Measurements from ENCODE around the gene SUGP1. TPM values are rescaled to one million over a fixed set of nuclear protein-coding genes. Genes with fewer than 3 reads are reported as not detected.

The SUGP1 gene
- polyA plus RNA-seq, 1 donor from 2014 or later: 82.0 TPM

DNA sequence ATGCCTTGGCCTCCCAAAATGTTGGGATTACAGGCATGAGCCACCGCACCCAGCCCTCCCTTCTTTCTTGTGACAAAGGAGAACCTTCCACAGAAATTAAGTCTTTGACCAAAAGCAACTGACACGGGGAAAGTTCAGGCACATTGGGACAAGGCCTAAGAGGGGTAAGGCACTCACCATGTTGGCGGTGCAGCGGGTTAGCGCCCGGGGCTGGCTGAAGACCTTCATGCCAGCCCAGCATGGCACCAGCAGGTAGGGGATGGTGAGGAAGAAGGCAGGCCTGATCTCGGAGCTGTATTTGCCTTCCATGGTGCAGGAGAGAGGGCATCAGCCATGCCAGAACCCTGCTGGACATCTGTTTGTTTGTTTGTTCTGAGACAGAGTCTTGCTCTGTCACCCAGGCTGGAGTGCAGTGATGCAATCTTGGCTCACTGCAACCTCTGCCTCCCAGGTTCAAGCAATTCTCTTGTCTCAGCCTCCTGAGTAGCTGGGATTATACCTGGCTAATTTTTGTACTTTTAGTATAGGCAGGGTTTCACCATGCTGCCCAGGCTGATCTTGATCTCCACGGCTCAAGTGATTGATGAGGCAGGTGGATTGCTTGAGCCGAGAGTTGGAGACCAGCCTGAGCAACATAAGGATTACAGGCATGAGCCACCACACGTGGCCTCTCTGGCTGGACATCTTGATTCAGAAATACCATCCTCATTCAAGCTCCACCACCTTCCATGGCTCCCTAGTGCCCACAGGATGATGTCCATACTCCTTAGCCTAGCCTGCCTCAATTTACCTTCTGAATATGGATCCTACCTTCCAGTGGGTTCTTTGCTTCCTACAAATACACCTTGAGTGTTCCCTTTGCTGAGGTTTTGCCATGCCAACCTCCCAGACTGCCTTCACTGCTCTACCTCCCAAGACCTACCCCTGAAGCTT lies 51.6 kb downstream of the SUGP1 start:
- Histone ChIP-seq H3K27ac (ENCODE audit: low read length) (no peak overlapping the region), H3K36me3 (ENCODE audit: insufficient read depth, low read length) (no peaks in the 10 kb centered on the region), H3F3A (ENCODE audit: insufficient read depth, low read length, poor library complexity, severe bottlenecking) (no peaks in the 10 kb centered on the region), H3K4me2 (ENCODE audit: low read length) (no peak overlapping the region), H4K20me1 (ENCODE audit: insufficient read depth) (no peaks in the 10 kb centered on the region), H3K79me2 (replicated peaks; ENCODE audit: insufficient read depth, low read length) (no peaks in the 10 kb centered on the region), H2AFZ (ENCODE audit: low read depth, low read length) (no peak overlapping the region), H3K9ac (ENCODE audit: low read length) (no peak overlapping the region), H3K9me3 (ENCODE audit: low read length) (no peaks in the 10 kb centered on the region), H3K4me3 (ENCODE audit: low read length) (no peak overlapping the region), H3K9me2 (ENCODE audit: insufficient read depth, low read length) (no peaks in the 10 kb centered on the region), H3K27me3 (ENCODE audit: insufficient read depth, low read depth, low read length) (no peaks in the 10 kb centered on the region)
- no peak for TF ChIP-seq RAD21 (conservative IDR thresholded peaks at IDR 0.05)
- TF ChIP-seq POLR2AphosphoS5 (IDR thresholded peaks at IDR 0.05): no peak
- no peak for TF ChIP-seq TAF1 (IDR thresholded peaks at IDR 0.05; ENCODE audit: low read depth)
- TF ChIP-seq MXI1 (conservative IDR thresholded peaks at IDR 0.05; ENCODE audit: poor library complexity, severe bottlenecking): no peak
- no peak for TF ChIP-seq SMC3 (conservative IDR thresholded peaks at IDR 0.05; ENCODE audit: poor library complexity)
- TF ChIP-seq, protein P1, sequence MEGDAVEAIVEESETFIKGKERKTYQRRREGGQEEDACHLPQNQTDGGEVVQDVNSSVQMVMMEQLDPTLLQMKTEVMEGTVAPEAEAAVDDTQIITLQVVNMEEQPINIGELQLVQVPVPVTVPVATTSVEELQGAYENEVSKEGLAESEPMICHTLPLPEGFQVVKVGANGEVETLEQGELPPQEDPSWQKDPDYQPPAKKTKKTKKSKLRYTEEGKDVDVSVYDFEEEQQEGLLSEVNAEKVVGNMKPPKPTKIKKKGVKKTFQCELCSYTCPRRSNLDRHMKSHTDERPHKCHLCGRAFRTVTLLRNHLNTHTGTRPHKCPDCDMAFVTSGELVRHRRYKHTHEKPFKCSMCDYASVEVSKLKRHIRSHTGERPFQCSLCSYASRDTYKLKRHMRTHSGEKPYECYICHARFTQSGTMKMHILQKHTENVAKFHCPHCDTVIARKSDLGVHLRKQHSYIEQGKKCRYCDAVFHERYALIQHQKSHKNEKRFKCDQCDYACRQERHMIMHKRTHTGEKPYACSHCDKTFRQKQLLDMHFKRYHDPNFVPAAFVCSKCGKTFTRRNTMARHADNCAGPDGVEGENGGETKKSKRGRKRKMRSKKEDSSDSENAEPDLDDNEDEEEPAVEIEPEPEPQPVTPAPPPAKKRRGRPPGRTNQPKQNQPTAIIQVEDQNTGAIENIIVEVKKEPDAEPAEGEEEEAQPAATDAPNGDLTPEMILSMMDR (IDR thresholded peaks at IDR 0.05; ENCODE audit: poor library complexity, severe bottlenecking): no peak
- TF ChIP-seq EP300 (conservative IDR thresholded peaks at IDR 0.05; ENCODE audit: poor library complexity, severe bottlenecking): no peak
- TF ChIP-seq EZH2 (IDR thresholded peaks at IDR 0.05; ENCODE audit: borderline replicate concordance, insufficient read depth, low read length, poor library complexity, severe bottlenecking): no peak
- TF ChIP-seq, protein P2, sequence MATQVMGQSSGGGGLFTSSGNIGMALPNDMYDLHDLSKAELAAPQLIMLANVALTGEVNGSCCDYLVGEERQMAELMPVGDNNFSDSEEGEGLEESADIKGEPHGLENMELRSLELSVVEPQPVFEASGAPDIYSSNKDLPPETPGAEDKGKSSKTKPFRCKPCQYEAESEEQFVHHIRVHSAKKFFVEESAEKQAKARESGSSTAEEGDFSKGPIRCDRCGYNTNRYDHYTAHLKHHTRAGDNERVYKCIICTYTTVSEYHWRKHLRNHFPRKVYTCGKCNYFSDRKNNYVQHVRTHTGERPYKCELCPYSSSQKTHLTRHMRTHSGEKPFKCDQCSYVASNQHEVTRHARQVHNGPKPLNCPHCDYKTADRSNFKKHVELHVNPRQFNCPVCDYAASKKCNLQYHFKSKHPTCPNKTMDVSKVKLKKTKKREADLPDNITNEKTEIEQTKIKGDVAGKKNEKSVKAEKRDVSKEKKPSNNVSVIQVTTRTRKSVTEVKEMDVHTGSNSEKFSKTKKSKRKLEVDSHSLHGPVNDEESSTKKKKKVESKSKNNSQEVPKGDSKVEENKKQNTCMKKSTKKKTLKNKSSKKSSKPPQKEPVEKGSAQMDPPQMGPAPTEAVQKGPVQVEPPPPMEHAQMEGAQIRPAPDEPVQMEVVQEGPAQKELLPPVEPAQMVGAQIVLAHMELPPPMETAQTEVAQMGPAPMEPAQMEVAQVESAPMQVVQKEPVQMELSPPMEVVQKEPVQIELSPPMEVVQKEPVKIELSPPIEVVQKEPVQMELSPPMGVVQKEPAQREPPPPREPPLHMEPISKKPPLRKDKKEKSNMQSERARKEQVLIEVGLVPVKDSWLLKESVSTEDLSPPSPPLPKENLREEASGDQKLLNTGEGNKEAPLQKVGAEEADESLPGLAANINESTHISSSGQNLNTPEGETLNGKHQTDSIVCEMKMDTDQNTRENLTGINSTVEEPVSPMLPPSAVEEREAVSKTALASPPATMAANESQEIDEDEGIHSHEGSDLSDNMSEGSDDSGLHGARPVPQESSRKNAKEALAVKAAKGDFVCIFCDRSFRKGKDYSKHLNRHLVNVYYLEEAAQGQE (IDR thresholded peaks at IDR 0.05; ENCODE audit: borderline replicate concordance): no peak

DNA sequence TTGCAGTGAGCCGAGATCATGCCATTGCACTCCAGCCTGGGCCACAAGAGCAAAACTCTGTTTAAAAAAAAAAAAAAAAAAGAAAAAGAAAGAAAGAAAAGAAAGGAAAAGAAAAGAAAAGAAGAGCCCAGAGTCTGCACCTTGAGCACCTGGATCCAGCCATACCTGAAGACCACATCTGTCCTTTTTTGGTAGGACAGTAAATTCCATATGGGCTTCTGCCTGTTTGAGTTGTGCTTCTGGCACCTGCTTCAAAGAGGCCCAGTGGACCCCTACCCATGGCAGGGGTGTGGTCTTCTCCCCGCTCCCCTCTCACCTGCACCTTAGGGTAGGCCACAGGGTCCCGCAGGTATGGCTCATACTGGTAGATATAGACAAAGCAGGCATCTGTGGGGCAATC lies 53.0 kb downstream of the SUGP1 start:
- H3K9ac ChIP-seq (ENCODE audit: low read length): no peak overlapping the region
- H3K4me2 ChIP-seq (ENCODE audit: low read length): no peak overlapping the region
- no peak overlapping the region for H3K27ac ChIP-seq (ENCODE audit: low read length)
- H4K20me1 ChIP-seq (ENCODE audit: insufficient read depth): no peaks in the 10 kb centered on the region
- no peaks in the 10 kb centered on the region for H3K9me2 ChIP-seq (ENCODE audit: insufficient read depth, low read length)
- H2AFZ ChIP-seq (ENCODE audit: low read depth, low read length): no peak overlapping the region
- no peaks in the 10 kb centered on the region for H3K9me3 ChIP-seq (ENCODE audit: low read length)
- H3K36me3 ChIP-seq (ENCODE audit: insufficient read depth, low read length): no peaks in the 10 kb centered on the region
- H3K79me2 ChIP-seq (replicated peaks; ENCODE audit: insufficient read depth, low read length): no peaks in the 10 kb centered on the region
- H3K27me3 ChIP-seq (ENCODE audit: insufficient read depth, low read depth, low read length): peaks cover 9% of the 10 kb centered on the region
- no peak overlapping the region for H3K4me3 ChIP-seq (ENCODE audit: low read length)
- no peaks in the 10 kb centered on the region for H3F3A ChIP-seq (ENCODE audit: insufficient read depth, low read length, poor library complexity, severe bottlenecking)
- TF ChIP-seq MXI1 (conservative IDR thresholded peaks at IDR 0.05; ENCODE audit: poor library complexity, severe bottlenecking) (no peak), POLR2AphosphoS5 (IDR thresholded peaks at IDR 0.05) (no peak), SMC3 (conservative IDR thresholded peaks at IDR 0.05; ENCODE audit: poor library complexity) (no peak), EP300 (conservative IDR thresholded peaks at IDR 0.05; ENCODE audit: poor library complexity, severe bottlenecking) (no peak), RAD21 (conservative IDR thresholded peaks at IDR 0.05) (no peak), TAF1 (IDR thresholded peaks at IDR 0.05; ENCODE audit: low read depth) (no peak), EZH2 (IDR thresholded peaks at IDR 0.05; ENCODE audit: borderline replicate concordance, insufficient read depth, low read length, poor library complexity, severe bottlenecking) (no peak)
- TF ChIP-seq, protein P2 (IDR thresholded peaks at IDR 0.05; ENCODE audit: borderline replicate concordance): no peak
- TF ChIP-seq, protein P1 (IDR thresholded peaks at IDR 0.05; ENCODE audit: poor library complexity, severe bottlenecking): no peak

Measured in neural cell (in vitro differentiated cells).